Peyer's patch (tissue), 4 donors: Measurements from ENCODE around the gene USP37.

Source experiments
- CTCF ChIP-seq, 6 experiments: fragments of 450-650 bp in 4 of 6; fragments of 200-600 bp in 2 of 6; sonication (generic) in 1 of 6; IDR thresholded peaks; one replicate each; pipeline ENCODE4 v1.5.1; 2017 to 2019; ENCODE audit warnings: antibody characterized with exemption in 6 of 6, mild to moderate bottlenecking in 3 of 6, moderate library complexity in 1 of 6
- POLR2A ChIP-seq, 2 donors: fragments of 450-650 bp; IDR thresholded peaks; one replicate each; pipeline ENCODE4 v1.5.1; 2017; ENCODE audit warnings: antibody characterized with exemption in 2 of 2, mild to moderate bottlenecking in 2 of 2, moderate library complexity in 2 of 2

GRCh38 chr2:218555527-218555926 is 12.6 kb downstream of the USP37 start:
- TF ChIP-seq CTCF (IDR thresholded peaks at IDR 0.05) (no peak), POLR2A (IDR thresholded peaks at IDR 0.05) (no peak)
